Smooth muscle cell of the brain vasculature (primary cell): Measurements from ENCODE around the gene SPACA5B.
"Not testable (repeated sequence)": the region's sequence is repeated elsewhere in the genome, so short reads cannot be mapped to it uniquely, and the experiment has no call there.

ENCODE experiments used
- DNase-seq: peaks from one replicate; pipeline ENCODE4 v3.0.0-alpha.2; 2012; ENCODE audit warnings: low read depth, low spot score

SPACA5B gene

DNA sequence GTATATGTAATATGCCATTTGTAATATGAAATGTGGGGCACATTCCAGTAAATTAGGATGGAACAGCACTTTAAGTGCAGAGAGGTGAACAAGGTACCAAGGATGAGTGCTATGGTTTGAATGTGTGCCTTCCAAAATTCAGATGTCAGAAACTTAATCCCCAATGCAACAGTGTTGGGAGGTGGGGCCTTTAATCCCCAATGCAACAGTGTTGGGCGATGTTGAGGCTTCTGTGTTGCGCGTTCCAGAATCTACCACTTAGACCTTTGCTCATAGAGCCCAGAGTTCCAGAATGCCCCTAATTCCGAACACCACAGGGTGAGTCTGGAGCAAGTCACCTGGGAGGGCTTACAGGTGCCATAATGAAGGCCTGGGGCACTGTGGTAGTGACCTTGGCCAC lies at the start of gene SPACA5B:
TSS of gene SPACA5B (plus strand) at position 301 of the 400 bp plus-strand sequence. CDS start at position 363, 62 bp downstream.
- not testable (repeated sequence) for DNase-seq

GRCh38 chrX:48083212-48083611 lies 47.2 kb upstream of the SPACA5B start:
- no peak for DNase-seq

GRCh38 chrX:48083706-48084105 lies 46.7 kb upstream of the SPACA5B start:
- DNase-seq: no peak

GRCh38 chrX:48086082-48086481 lies 44.3 kb upstream of the SPACA5B start:
- DNase-seq: no peak

- no peak for DNase-seq
Measured at GRCh38 chrX:48090123-48090522, 40.3 kb upstream of the SPACA5B start.

GRCh38 chrX:48092558-48092957 lies 37.9 kb upstream of the SPACA5B start:
- not testable (repeated sequence) for DNase-seq

DNA sequence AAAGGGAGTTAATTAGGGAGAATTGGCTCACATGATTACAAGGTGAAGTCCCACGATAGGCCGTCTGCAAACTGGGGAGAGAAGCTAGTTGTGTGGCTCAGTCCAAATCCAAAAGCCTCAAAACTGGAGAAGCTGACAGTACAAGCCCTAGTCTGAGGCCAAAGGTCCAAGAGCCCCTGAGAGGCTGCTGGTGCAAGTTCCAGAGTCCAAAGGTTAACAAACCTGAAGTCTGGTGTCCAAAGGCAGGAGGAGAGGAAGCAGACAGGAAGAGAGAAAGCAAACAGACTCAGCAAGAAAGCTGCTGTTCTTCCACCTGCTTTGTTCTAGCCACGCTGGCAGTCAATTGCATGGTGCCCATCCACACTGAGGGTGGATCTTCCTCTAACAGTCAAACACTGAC lies 29.0 kb upstream of the SPACA5B start:
- DNase-seq: no peak

- DNase-seq: no peak
Measured at GRCh38 chrX:48102874-48103374, 27.5 kb upstream of the SPACA5B start.

DNA sequence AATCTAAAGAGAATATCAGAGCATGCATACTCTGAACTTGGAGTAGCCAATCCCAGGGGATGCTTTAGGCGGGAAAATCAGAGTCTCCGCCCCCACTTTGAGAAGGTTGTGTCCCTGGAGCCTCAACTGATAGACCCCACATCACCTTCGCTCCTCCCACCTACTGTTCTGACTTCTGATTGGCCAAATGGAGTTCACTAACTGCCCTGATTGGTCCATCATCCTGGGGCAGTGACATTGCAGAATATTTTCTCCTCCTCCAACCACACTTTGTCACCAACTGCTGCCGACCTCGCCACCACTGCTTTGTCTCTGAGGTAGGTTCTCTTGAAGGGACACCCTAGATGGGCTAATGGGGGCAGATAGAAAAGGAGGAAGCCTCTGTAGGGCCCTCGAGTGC lies 22.7 kb upstream of the SPACA5B start:
- DNase-seq: no peak

DNA sequence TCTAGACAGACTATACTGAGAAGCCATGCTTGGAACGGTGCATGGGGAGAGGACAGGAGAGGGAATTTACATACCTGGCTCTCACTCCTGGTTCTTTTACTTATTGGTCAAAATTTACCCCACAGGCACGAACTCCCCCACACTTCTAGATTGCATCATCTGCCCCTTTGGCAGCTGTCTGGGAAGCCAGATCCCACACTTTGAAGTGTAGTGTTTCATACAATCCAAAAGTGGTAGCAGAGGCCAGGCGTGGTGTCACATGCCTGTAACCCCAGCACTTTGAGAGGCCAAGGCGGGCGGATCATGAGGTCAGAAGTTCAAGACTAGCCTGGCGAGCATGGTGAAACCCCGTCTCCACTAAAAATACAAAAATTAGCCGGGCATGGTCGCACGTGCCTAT lies 5.1 kb upstream of the SPACA5B start:
- DNase-seq: not testable (repeated sequence)

DNA sequence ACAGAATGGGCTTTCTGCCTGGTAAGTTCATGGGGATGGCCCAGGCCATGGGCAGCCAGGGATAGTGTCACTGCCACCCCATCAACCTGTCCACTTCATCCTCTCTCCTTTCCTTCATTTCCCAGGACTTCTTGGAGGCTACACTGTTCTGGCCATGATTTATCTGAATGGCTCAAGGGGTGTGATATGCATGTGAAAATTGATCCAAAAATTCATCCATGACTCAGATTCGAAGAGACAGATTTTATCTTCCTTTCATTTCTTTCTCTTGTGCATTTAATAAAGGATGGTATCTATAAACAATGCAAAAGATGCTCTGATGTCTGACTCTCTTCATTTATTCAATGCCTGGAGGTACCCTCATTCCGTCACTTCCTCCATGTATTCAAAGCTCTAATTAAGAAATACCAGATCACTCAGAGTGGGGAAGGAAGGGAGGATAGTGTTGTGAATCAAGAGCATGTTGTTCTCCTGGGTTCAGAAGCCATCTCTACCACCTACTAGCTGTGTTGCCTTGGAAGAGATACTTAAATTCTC lies 1.9 kb downstream of the SPACA5B start:
- not testable (repeated sequence) for DNase-seq

- DNase-seq: not testable (repeated sequence)
Measured at GRCh38 chrX:48139076-48139475, 8.7 kb downstream of the SPACA5B start.

GRCh38 chrX:48141810-48142508 lies 11.5 kb downstream of the SPACA5B start:
- DNase-seq: not testable (repeated sequence)

GRCh38 chrX:48142697-48143096 lies 12.3 kb downstream of the SPACA5B start:
- not testable (repeated sequence) for DNase-seq

DNA sequence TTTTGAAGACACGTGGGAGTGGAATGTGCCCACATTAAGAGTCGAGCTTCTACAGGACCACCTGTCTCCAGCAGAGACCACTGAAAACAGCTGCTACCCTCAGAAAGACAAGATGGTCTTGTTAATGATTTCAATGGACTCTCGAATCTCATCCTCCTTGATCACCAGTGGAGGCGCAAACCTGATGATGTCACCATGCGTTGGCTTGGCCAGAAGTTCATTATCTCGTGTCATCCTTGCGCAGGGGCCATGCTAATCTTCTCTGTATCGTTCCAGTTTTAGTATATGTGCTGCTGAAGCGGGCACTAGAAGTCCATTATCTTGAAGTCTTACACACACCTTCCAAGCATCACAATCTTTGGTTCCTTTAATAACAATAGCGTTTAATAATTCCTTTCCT lies 23.3 kb downstream of the SPACA5B start:
- DNase-seq: no peak

- DNase-seq: no peak
Measured at GRCh38 chrX:48154796-48155195, 24.4 kb downstream of the SPACA5B start.

DNA sequence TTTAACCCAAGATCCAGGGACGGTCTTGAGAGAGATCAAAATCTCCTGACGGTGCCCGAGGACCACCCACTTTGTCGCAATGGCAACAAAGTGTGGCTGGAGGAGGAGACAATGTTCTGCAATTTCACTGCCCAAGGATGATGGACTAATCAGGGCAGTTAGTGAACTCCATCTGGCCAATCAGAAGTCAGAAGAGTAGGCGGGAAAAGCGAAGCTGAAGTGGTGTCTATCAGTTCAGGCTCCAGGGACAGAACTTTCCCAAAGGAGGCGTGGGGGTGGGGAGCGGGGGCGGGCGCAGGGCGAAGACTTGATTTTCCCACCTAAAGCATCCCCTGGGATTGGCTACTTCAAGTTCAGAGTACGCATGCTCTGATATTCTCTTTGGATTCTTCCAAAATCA lies 25.6 kb downstream of the SPACA5B start:
- DNase-seq: no peak

DNA sequence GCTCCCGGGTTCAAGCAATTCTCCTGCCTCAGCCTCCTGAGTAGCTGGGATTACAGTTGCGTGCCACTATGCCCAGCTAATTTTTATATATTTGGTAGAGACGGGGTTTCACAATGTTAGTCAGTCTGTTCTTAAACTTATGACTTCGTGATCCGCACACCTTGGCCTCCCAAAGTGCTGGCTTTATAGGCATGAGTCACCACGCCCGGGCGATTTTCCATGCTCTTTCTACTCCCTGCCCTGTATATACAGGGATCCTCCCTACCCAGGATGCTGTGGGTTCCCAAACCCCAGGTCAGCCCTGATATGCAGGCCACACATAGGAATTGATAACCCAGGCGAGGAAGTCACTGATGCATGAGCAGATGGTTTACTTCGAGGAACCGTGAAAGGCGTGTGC lies 34.8 kb downstream of the SPACA5B start:
- no peak for DNase-seq

DNA sequence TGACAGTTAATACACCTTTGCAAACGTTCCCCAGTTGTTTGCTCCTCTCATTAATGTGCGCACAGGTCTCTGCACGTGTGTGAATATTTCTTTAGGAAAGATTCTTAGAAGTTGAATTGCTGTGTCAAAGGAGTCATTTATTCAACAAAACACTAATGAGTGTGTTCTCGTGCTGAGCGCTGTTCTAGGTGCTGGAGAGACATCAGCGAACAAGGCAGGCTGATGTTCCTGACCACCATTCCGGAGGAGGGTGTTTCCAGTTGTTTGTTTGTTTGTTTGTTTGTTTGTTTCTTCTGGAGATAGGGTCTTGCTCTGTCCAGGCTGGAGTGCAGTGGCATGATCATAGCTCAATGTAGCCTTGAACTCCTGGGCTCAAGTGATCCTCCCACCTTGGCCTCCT lies 35.9 kb downstream of the SPACA5B start:
- not testable (repeated sequence) for DNase-seq

- DNase-seq: no peak
Measured at GRCh38 chrX:48179691-48180090, 49.3 kb downstream of the SPACA5B start.

DNA sequence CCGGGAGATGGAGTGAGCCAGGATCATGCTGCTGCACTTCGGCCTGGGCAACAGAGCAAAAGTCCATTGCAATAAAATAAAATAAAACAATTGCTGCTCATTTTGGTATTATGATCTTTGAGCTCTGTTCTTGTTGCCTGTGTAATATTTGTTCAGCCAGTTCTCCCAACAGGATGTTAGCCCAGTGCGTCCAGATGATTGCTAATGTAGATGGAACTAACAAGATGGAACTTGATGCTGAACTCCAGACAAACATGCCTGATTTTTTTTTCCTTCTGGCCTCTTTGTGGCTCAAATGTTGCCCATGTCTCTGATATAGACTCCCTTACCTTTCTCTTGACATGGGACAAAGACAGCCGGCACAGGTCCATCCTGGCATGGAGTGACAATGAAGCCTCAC lies 50.4 kb downstream of the SPACA5B start:
- no peak for DNase-seq

GRCh38 chrX:48181882-48182281 lies 51.5 kb downstream of the SPACA5B start:
- DNase-seq: not testable (repeated sequence)
